ENCODE results near the gene BBS1. TPM values are rescaled to one million over a fixed set of nuclear protein-coding genes. Genes with fewer than 3 reads are reported as not detected.

Gene BBS1
- total RNA-seq, 2 donors from 2014 or later = 9.1 to 17.5 TPM

DNA sequence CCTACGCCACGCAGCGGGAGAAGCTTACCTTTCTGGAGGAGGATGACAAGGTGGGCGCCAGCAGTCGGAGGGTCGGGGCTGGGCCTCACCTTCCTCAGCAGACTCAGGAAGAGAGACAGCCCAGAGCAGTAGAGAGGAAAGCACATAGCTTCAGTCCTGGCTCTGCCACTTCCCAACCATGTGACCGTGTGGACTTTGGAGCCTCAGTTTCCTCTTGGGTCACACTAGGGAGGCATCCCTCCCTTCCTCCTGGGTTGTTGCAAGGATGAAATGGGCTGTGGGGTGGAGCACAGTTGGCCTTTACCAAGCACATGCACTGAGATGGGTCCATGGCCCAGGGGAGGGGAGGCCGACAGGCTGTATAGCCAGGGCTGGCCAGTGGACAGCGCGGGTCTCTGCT lies 17.3 kb upstream of the BBS1 start:
- H3K9me3 Mint-ChIP-seq = no peaks in the 10 kb centered on the region
- no peak for DNase-seq (ENCODE audit: low spot score in 2 of 2)

DNA sequence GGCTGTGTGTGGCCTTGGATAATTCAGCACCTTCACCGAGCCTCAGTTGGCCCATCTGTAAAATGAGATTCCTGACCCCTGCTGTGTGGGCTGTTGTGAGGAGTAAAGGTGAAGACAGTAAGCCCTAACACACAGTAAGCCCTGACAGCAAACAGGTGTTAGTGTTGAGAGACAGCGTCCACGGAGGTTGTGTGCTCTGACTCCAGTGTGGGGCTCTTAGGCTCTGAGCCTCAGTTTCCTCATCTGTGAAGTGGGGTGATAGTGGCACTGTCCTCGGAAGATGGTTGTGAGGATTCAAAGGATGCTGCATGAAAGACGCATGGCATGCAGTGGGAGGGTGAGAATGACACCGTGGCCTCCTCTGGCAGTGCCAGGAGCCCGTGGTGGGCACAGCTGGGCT lies 16.0 kb upstream of the BBS1 start:
- H3K9me3 Mint-ChIP-seq = no peaks in the 10 kb centered on the region

More for the DNA sequence above, 17.3 kb upstream of the BBS1 start:
- peaks cover 5% of the 10 kb centered on the region in 2 donors for H3K36me3 Mint-ChIP-seq
- peak overlapping the region in 1 of 2 donors; percentile 7 for H3K27ac Mint-ChIP-seq
- no peak for ATAC-seq

DNA sequence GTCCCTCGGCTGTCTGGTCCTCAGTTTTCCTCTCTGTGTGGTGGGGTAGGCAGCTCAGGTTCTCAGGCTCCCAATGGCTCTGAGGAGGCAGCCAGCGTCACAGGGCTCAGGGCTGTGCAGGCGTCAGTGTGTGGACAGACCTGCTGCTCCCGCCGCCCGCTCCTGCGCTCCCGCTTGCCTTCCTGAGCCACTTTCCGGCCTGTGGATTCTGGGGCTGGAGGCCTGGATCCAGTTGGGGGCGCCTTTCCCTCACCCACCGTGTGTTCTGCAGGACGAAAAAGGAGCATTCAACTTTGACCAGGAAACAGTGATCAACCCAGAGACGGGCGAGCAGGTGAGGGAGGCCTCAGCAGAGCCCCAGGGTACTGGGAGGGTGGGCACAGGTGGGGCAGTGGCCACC lies 15.5 kb upstream of the BBS1 start:
- ATAC-seq (no peak), DNase-seq (ENCODE audit: low spot score in 2 of 2) (no peak)
- Mint-ChIP-seq H3K9me3 (no peaks in the 10 kb centered on the region), H3K27ac (no peak overlapping the region), H3K36me3 (peaks cover 5% of the 10 kb centered on the region in 2 donors)

More for the DNA sequence above, 16.0 kb upstream of the BBS1 start:
- DNase-seq (ENCODE audit: low spot score in 2 of 2) = no peak
- no peak overlapping the region for H3K27ac Mint-ChIP-seq
- peaks cover 5% of the 10 kb centered on the region in 2 donors for H3K36me3 Mint-ChIP-seq
- no peak for ATAC-seq

DNA sequence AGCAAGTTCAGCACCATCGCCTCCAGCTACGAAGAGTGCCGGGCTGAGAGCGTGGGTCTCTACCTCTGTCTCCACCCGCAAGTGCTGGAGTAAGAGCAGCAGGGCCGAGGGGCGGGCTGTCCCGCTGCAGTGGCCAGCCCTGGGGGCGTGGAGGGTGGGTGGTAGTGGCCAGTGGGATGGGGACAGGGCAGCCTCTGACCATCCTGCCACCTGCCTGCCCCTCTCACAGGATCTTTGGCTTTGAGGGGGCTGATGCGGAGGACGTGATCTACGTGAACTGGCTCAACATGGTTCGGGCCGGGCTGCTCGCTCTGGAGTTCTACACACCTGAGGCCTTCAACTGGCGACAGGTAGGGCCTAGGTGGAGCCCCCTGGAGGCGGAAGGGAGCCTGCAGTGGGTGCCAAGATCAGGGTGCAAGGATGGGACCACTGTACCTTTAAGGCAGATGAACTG lies 15.0 kb upstream of the BBS1 start:
- ATAC-seq (no peak), DNase-seq (ENCODE audit: low spot score in 2 of 2) (peak in 1 of 2 donors; percentile 40)
- H3K36me3 Mint-ChIP-seq = peaks cover 5% of the 10 kb centered on the region in 2 donors
- no peak overlapping the region for H3K27ac Mint-ChIP-seq
- no peaks in the 10 kb centered on the region for H3K9me3 Mint-ChIP-seq

DNA sequence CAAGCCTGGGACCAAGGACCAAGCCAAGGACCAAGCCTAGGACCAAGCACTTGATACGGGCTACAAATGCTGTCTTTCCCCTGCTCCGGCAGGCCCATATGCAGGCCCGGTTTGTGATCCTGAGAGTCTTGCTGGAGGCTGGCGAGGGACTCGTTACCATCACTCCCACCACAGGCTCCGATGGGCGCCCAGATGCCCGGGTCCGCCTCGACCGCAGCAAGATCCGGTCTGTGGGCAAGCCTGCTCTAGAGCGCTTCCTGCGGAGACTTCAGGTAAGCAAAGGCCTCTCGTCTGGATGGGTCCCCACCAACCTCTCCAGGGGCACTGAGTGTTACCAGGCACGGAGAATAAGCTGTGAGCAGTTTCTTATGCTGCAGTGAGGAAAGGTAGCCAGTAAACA lies 13.2 kb upstream of the BBS1 start:
- H3K36me3 Mint-ChIP-seq = peaks cover 5% of the 10 kb centered on the region in 2 donors
- H3K9me3 Mint-ChIP-seq = no peaks in the 10 kb centered on the region
- DNase-seq (ENCODE audit: low spot score in 2 of 2) (no peak), ATAC-seq (no peak)
- no peak overlapping the region for H3K27ac Mint-ChIP-seq

DNA sequence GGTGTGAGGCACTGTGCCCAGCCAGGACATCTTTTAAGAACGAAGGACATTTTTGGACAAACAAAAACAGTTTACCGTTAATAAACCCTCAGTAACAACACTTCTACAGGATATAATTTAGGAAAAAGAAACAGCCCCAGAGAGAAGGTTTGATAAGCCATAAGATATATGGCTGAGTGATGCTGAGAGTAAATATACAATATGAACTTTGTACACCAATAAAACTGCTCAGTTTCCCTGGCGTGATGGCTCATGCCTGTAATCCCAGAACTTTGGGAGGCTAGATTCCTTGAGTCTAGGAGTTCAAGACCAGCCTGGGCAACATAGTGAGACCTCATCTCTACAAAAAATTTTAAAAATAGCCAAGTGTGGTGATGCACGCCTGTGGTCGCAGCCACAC lies 11.9 kb upstream of the BBS1 start:
- peaks cover 5% of the 10 kb centered on the region in 2 donors for H3K36me3 Mint-ChIP-seq
- ATAC-seq = no peak

DNA sequence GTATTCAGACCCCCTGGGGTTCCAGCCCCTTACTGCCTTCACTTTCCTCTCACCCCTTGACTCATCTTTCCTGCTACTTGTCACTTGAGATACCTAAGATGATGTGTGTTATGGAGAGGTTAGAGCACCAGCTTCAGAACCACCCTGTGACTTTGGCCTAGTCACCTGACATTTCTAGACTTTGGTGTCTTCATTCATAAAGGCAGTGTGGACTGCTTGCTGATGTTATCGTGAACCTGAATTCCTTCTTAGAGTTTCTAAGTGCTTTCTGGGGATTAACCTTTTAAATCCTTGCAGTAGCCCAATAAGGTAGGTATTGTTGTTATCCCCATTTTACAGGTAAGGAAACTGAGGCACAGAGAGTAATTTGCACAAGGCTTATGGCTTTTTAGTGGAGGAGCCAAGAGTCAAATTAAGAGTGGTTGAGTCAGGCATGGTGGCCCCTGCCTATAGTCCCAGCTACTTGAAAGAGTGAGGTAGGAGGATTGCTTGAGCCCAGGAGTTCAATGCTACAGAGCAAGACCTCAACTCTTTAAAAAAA lies 5.1 kb upstream of the BBS1 start:
- ATAC-seq (no peak), DNase-seq (ENCODE audit: low spot score in 2 of 2) (no peak)
- Mint-ChIP-seq H3K36me3 (peaks cover 0 to 5% of the 10 kb centered on the region in 2 donors), H3K27ac (peak overlapping the region in 1 of 2 donors; percentile 50), H3K9me3 (no peaks in the 10 kb centered on the region)

More for the DNA sequence above, 11.9 kb upstream of the BBS1 start:
- no peak for DNase-seq (ENCODE audit: low spot score in 2 of 2)
- H3K9me3 Mint-ChIP-seq = no peaks in the 10 kb centered on the region
- H3K27ac Mint-ChIP-seq = no peak overlapping the region

DNA sequence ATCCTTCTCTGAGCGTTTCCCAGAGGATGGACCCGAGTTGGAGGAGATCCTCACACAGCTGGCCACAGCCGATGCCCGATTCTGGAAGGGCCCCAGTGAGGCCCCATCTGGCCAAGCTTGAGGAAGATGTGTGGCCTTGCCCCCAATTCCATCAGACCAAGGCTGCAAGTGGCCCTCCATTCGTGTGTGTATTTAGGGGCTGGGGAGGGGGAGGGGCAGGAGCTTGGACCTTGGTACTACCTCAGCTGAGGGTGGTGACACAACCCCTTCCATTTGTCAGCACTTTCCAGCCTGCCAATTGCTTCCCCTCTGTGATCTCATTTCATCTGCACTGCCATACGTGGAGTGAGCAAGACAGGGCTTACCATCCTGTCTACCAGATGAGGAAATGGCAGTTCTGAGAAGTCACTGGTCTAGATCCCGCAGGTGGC lies 1.3 kb upstream of the BBS1 start:
- H3K27ac Mint-ChIP-seq = peak overlapping the region in 1 of 2 donors; percentile 44
- ATAC-seq = no peak

DNA sequence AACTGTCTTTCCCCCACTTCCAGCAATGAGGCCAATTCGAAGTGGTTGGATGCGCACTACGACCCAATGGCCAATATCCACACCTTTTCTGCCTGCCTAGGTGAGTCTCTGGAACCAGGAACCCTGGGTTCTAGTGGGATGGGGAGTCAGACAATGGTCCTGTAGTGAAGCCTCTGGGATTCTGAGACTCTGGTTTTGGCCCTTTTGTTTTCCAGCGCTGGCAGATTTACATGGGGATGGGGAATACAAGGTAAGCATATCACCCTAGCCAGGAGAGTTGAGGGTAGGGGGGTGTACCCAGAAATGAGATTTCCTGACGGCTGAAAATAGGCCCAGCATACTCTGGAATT lies 530 bp downstream of the BBS1 start:
- H3K27ac Mint-ChIP-seq = peak overlapping the region; percentile 71 to 85

More for the DNA sequence above, 1.3 kb upstream of the BBS1 start:
- H3K36me3 Mint-ChIP-seq = peaks cover 0 to 5% of the 10 kb centered on the region in 2 donors
- no peaks in the 10 kb centered on the region for H3K9me3 Mint-ChIP-seq
- DNase-seq (ENCODE audit: low spot score in 2 of 2) = no peak

DNA sequence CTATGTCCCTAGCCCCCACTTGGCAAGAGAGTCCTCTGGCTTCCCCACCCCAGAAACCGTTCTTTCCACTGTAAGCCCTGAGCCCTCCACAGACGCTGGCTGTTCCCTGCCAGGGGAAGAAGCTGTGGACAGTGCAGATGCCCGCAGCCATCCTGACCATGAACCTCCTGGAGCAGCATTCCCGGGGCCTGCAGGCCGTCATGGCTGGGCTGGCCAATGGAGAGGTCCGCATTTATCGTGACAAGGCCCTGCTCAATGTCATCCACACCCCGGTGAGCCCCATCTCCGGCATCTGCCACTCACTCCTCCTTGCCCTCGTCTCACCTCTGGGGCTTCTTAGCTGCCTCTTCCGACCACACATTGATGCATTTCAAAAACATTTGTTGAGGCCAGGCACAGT lies 13.2 kb downstream of the BBS1 start:
- no peaks in the 10 kb centered on the region for H3K9me3 Mint-ChIP-seq
- H3K36me3 Mint-ChIP-seq = no peaks in the 10 kb centered on the region
- no peak overlapping the region for H3K27ac Mint-ChIP-seq
- ATAC-seq (no peak), DNase-seq (ENCODE audit: low spot score in 2 of 2) (no peak)

More for the DNA sequence above, 530 bp downstream of the BBS1 start:
- H3K36me3 Mint-ChIP-seq = peaks cover 0 to 5% of the 10 kb centered on the region in 2 donors
- no peaks in the 10 kb centered on the region for H3K9me3 Mint-ChIP-seq
- DNase-seq (ENCODE audit: low spot score in 2 of 2) (no peak), ATAC-seq (no peak)

DNA sequence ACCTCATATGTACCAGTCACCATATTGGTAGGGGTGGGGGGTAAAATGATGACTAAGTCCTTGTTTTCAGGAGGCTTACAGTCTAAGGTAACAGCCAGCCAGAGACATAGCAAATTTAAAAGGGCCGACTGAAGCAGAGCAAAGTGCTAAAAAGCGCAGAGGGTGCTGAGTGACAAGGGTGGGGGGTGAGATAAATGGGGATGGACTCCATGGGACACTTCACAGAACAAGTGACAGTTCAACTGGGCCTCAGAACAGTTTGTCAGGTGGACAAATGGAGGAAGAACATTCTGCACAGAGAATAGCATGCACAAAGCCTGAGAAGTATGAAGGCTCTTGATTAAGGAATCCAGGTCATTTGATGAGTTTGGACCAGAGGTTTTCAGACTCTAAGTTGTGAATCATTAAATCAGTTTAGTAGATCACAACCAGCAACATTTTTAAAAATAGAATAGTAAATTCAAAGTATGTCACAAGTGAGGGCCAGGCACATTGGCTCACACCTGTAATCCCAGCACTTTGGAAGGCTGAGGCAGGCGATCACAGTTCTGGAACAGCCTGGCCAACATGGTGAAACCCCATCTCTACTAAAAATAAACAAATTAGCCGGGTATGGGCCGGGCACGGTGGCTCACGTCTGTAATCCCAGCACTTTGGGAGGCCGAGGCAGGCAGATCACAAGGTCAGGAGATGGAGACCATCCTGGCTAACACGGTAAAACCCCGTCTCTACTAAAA lies 14.0 kb downstream of the BBS1 start:
- no peak for ATAC-seq
- DNase-seq (ENCODE audit: low spot score in 2 of 2) = no peak
- no peaks in the 10 kb centered on the region for H3K36me3 Mint-ChIP-seq
- no peaks in the 10 kb centered on the region for H3K9me3 Mint-ChIP-seq
- no peak overlapping the region for H3K27ac Mint-ChIP-seq

DNA sequence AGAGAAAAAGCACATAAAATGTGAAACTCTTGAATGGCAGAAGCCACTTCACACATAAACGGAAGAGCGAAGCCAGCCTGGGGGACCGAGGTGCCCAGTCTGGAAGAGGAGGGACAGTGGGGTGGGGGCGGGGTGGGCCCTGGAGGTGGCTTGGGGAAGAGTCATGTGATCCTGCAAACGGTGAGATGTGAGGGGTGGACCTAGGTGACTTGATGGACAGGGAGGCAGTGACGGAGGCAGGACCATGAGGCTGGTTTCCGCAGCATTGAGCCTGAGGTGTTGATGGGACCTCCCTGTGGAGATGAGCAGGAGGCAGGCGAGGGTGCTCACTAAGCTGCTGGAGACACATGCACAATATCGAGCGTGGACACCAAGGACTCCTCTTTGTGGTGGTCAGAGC lies 18.6 kb downstream of the BBS1 start:
- Mint-ChIP-seq H3K9me3 (no peaks in the 10 kb centered on the region), H3K27ac (peak overlapping the region in 1 of 2 donors; percentile 5)
- no peak for ATAC-seq

DNA sequence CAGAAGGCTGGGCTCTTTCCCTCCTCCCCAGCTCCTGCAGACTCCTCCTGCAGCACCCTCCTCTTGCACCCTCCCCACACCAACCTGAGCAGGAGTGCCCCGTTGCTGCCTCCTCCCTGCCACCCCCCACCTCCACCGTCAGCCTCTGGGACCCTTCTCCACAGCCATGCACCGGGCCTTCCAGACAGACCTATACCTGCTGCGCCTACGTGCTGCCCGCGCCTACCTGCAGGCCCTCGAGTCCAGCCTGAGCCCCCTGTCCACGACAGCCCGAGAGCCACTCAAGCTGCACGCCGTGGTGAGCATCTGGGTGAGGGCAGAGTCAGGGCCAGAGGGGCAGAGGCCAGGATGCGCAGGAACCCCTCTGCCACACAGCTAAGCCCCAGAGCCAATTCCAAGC lies 19.2 kb downstream of the BBS1 start:
- H3K36me3 Mint-ChIP-seq = no peaks in the 10 kb centered on the region
- DNase-seq (ENCODE audit: low spot score in 2 of 2) (no peak), ATAC-seq (no peak)
- no peaks in the 10 kb centered on the region for H3K9me3 Mint-ChIP-seq
- no peak overlapping the region for H3K27ac Mint-ChIP-seq

More for the DNA sequence above, 18.6 kb downstream of the BBS1 start:
- H3K36me3 Mint-ChIP-seq = no peaks in the 10 kb centered on the region
- no peak for DNase-seq (ENCODE audit: low spot score in 2 of 2)

DNA sequence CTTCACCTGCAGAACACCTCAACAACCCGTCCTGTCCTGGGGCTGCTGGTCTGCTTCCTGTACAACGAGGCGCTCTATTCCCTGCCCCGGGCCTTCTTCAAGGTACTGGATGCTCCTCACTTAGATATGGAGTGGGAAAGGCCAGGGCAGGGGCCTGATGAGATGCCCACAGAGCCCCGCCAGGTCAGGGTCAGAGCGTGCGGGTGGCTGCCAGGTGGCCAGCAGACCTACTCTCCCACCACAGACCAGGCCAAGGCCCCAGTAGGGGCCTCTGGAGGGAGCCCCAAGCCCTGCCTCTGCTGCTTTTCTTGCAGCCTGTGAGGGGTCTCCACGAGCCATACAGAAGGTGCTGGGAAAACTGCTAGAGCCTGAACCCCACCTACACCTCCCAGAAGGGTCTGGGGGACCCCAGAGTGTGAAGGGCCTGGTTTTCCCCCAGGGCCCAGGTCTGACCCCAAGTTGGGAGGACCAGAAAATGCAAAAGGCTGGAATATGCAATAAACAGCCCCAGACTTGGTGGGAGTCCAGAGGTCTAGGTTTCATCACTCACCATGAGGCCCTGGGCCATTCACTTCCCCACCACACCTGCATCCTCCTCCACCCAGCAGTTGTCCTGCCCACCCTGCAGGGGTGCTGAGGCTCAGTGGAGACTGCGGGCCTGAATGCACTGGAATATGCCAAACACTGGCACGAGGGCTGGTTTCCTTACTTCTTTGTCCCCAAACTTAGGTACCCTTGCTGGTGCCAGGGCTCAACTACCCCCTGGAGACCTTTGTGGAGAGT lies 20.7 kb downstream of the BBS1 start:
- Mint-ChIP-seq H3K36me3 (no peaks in the 10 kb centered on the region), H3K27ac (no peak overlapping the region), H3K9me3 (no peaks in the 10 kb centered on the region)
- DNase-seq (ENCODE audit: low spot score in 2 of 2) (no peak), ATAC-seq (no peak)

DNA sequence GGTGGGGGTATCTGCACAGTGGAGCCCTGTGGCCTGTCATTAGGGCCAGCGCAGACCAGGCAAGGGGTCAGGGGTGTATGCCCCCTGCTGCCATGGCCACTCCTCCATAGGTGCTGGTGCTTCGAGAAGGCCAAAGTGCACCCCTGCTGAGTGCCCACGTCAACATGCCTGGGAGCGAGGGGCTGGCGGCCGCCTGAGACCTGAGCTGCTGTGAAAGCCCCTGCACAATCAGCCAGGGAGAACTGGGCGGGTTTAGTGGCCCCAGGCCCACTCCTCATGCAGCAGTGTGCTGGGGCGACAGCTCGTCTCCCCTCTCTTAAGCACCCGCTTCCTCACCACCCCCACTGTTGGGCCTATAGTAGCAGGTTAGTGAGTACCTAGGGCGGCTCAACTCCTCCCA lies 21.4 kb downstream of the BBS1 start:
- H3K27ac Mint-ChIP-seq = peak overlapping the region in 1 of 2 donors; percentile 24
- no peak for ATAC-seq
- H3K36me3 Mint-ChIP-seq = no peaks in the 10 kb centered on the region
- no peaks in the 10 kb centered on the region for H3K9me3 Mint-ChIP-seq
- DNase-seq (ENCODE audit: low spot score in 2 of 2) = no peak

DNA sequence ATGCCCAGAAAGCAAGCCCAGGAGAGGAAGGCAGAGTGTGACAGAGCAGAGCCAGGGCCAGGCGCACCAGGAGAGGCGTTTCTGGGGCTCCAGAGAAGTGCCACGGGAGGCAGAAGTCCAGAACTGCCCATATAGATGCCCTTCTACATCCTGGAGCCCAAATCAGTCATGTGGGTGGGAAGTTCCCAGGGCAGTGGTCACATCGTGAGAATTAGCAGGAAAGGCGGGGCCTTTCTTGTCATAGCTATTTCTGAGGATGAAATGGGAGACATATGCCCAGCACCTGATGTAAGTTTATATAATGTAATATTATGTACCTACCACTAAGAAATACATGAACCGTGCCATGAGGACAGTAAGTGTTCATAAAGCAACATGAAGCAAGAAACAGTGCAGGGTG lies 22.3 kb downstream of the BBS1 start:
- DNase-seq (ENCODE audit: low spot score in 2 of 2) = no peak
- no peak for ATAC-seq
- no peaks in the 10 kb centered on the region for H3K36me3 Mint-ChIP-seq
- peak overlapping the region; percentile 30 to 48 for H3K27ac Mint-ChIP-seq
- no peaks in the 10 kb centered on the region for H3K9me3 Mint-ChIP-seq

DNA sequence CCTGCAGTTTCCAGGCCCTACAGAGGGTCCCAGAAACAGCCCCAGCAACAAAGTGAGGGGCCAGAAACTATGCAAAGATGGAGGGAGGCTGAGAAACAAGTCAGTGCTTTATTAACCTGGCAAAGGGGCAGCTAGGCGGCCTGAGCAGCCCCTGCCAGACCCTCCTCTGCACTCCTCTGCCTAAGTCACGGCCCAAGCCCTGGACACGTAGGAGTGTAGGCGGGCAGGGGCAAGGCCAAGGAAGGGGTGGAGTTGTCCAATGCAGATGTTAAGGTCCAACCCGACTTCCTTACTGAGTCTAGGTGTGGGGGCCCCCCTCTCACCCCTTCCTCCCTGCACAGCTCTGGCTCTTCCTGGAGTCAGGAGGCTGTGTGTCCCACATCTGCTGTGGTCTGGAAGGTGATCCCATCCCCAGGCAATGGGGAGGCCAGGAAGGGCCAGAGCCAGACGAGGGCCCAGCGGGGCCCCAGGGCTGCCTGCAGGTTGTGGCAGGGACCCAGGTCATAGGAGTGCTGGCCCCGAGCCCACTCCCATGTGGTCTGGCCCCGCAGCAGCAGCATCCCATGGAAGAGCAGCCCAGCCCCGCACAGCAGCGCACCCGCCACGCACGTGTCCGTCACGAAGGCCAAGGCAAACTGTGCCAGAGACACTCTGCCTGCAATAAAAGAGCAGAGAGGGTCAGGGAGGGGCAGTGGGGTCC lies 28.9 kb downstream of the BBS1 start:
- no peaks in the 10 kb centered on the region for H3K9me3 Mint-ChIP-seq
- peak overlapping the region in 1 of 2 donors; percentile 46 for H3K27ac Mint-ChIP-seq
- H3K36me3 Mint-ChIP-seq = no peaks in the 10 kb centered on the region
- ATAC-seq = no peak
- no peak for DNase-seq (ENCODE audit: low spot score in 2 of 2)

Data from activated naive CD4-positive, alpha-beta T cell treated with anti-CD3 and anti-CD28 coated beads, Interleukin-2, amount 50 U/mL, for 72 hours (primary cell).